ENCODE measurements around the gene RIC3.
"Not testable (repeated sequence)": the region's sequence is repeated elsewhere in the genome, so short reads cannot be mapped to it uniquely, and the experiment has no call there.

RIC3 gene

GRCh38 chr11:8186429-8186828, 17.6 kb upstream of the RIC3 start:
- no peak for DNase-seq

- DNase-seq: no peak
Observed at GRCh38 chr11:8183111-8183510, 14.3 kb upstream of the RIC3 start.

- no peak for DNase-seq
Observed at GRCh38 chr11:8180469-8180868, 11.6 kb upstream of the RIC3 start.

GRCh38 chr11:8178297-8178696, 9.5 kb upstream of the RIC3 start:
- no peak for DNase-seq

GRCh38 chr11:8177136-8177535, 8.3 kb upstream of the RIC3 start:
- no peak for DNase-seq

- DNase-seq: no peak
Observed at GRCh38 chr11:8167796-8168195, 1.0 kb downstream of the RIC3 start.

- no peak for DNase-seq
Observed at GRCh38 chr11:8164746-8165145, 4.1 kb downstream of the RIC3 start.

- not testable (repeated sequence) for DNase-seq
Observed at GRCh38 chr11:8161627-8162304, 7.1 kb downstream of the RIC3 start.

- DNase-seq: no peak
Observed at GRCh38 chr11:8156877-8157276, 11.9 kb downstream of the RIC3 start.

- no peak for DNase-seq
Observed at GRCh38 chr11:8149726-8150125, 19.1 kb downstream of the RIC3 start.

- no peak for DNase-seq
Observed at GRCh38 chr11:8138526-8138925, 30.3 kb downstream of the RIC3 start.

- DNase-seq: no peak
Observed at GRCh38 chr11:8127447-8127846, 41.4 kb downstream of the RIC3 start.

GRCh38 chr11:8126649-8127289, 42.1 kb downstream of the RIC3 start:
- no peak for DNase-seq

GRCh38 chr11:8122173-8122764, 46.6 kb downstream of the RIC3 start:
- DNase-seq: no peak

GRCh38 chr11:8111636-8112035, 57.2 kb downstream of the RIC3 start:
- no peak for DNase-seq

- DNase-seq: no peak
Observed at GRCh38 chr11:8110396-8110795, 58.4 kb downstream of the RIC3 start.

- no peak for DNase-seq
Observed at GRCh38 chr11:8109675-8110074, 59.1 kb downstream of the RIC3 start.

GRCh38 chr11:8108421-8108820, 60.4 kb downstream of the RIC3 start:
- DNase-seq: no peak

- no peak for DNase-seq
Observed at GRCh38 chr11:8107642-8108041, 61.2 kb downstream of the RIC3 start.

GRCh38 chr11:8106679-8107078, 62.1 kb downstream of the RIC3 start:
- DNase-seq: no peak

- no peak for DNase-seq
Observed at GRCh38 chr11:8105666-8106065, 63.2 kb downstream of the RIC3 start.

- no peak for DNase-seq
Observed at GRCh38 chr11:8105133-8105532, 63.7 kb downstream of the RIC3 start.

- DNase-seq: no peak
Observed at GRCh38 chr11:8103909-8104308, 64.9 kb downstream of the RIC3 start.

GRCh38 chr11:8102965-8103364, 65.9 kb downstream of the RIC3 start:
- no peak for DNase-seq

All from activated CD4-positive, alpha-beta T cell treated with anti-CD3 and anti-CD28 coated beads for 48 hours (primary cell).